Panc1 (cell line): ENCODE results near the gene PLAC8. TPM values are rescaled to one million over a fixed set of nuclear protein-coding genes. Genes with fewer than 3 reads are reported as not detected.
"Not testable (repeated sequence)": the region's sequence is repeated elsewhere in the genome, so short reads cannot be mapped to it uniquely, and the experiment has no call there.

Experiments
- ATAC-seq: fragments of 200-7000 bp; cut with Tn5 transposase; 2 replicates; pipeline ENCODE4 v1.9.1; 2020; ENCODE audit warnings: mild to moderate bottlenecking, moderate library complexity
- BruUV-seq: library from RNA; stranded (reverse); fragments of 400-500 nt; replicated peaks from 2 replicates; lab custom pipeline; 2021; lab: Mats Ljungman, UMichigan
- CTCF ChIA-PET: fragments of 300-600 bp; sonication (Branson Sonifier 250); formaldehyde crosslinking; loops from one replicate; lab custom pipeline; 2022; ENCODE audit warnings: antibody characterized with exemption; lab: Charles Lee
- POLR2A ChIA-PET: fragments of 300-600 bp; sonication (Branson Sonifier 250); formaldehyde crosslinking; loops from one replicate; lab custom pipeline; 2022; ENCODE audit warnings: antibody characterized with exemption; lab: Charles Lee
- DNase-seq: peaks from one replicate; pipeline ENCODE4 v3.0.0-alpha.2; 2010; ENCODE audit warnings: low read depth, low spot score
- H3K27ac ChIP-seq: 2 replicates; pipeline ENCODE4 v1.5.1; 2011; ENCODE audit warnings: mild to moderate bottlenecking, low read length, inconsistent platforms
- H3K27me3 ChIP-seq: fragments of 200-500 bp; sonication (Bioruptor generic); 2 replicates; pipeline ENCODE4 v1.6.0; 2014; ENCODE audit warnings: low read length, inconsistent platforms; ENCODE audit not compliant: control insufficient read depth, insufficient read depth
- H3K36me3 ChIP-seq: fragments of 200-500 bp; sonication (Bioruptor generic); 2 replicates; pipeline ENCODE4 v1.5.1; 2014; ENCODE audit warnings: inconsistent platforms, mild to moderate bottlenecking, low read length, moderate library complexity; ENCODE audit not compliant: control insufficient read depth, insufficient read depth
- H3K4me1 ChIP-seq: 2 replicates; pipeline ENCODE4 v1.5.1; 2011; ENCODE audit warnings: inconsistent platforms, mild to moderate bottlenecking, low read length, moderate library complexity; ENCODE audit not compliant: control insufficient read depth, insufficient read depth
- H3K4me3 ChIP-seq, 2 experiments: 2 replicates each; pipeline ENCODE4 v1.5.1; 2011 to 2012; ENCODE audit warnings: low read depth in 2 of 2, low read length in 2 of 2, mild to moderate bottlenecking in 2 of 2, inconsistent platforms in 1 of 2, moderate library complexity in 1 of 2
- H3K9me3 ChIP-seq: fragments of 200-500 bp; sonication (Bioruptor generic); 2 replicates; pipeline ENCODE4 v1.5.1; 2014; ENCODE audit warnings: low read depth, mild to moderate bottlenecking, inconsistent platforms, low read length, moderate library complexity; ENCODE audit not compliant: control insufficient read depth, insufficient read depth
- CTCF ChIP-seq: fragments of 450-650 bp; IDR thresholded peaks from 2 replicates; pipeline ENCODE4 v1.5.1; 2017; ENCODE audit warnings: mild to moderate bottlenecking
- POLR2AphosphoS5 ChIP-seq: IDR thresholded peaks from 2 replicates; pipeline ENCODE4 v1.6.1; 2012; ENCODE audit warnings: mild to moderate bottlenecking, low read depth, low read length, moderate library complexity
- SIN3A ChIP-seq: IDR thresholded peaks from 2 replicates; pipeline ENCODE4 v1.6.1; 2012; ENCODE audit warnings: low read depth, mild to moderate bottlenecking, low read length, moderate library complexity, borderline replicate concordance; ENCODE audit not compliant: insufficient read depth
- TCF7L2 ChIP-seq: IDR thresholded peaks from 2 replicates; pipeline ENCODE4 v1.6.1; 2011; ENCODE audit warnings: mild to moderate bottlenecking, low read depth, low read length, inconsistent platforms
- in situ Hi-C: cut with HindIII; loops from 2 replicates; pipeline ENCODE4 v1.10.0; 2016; ENCODE audit warnings: low sequenced_read_pairs, low pct_unique_long_range_greater_than_20kb
- intact Hi-C: fragments of 100-400 bp; cut with micrococcal nuclease; formaldehyde crosslinking; loops from one replicate; pipeline ENCODE4 v1.10.0; 2022; ENCODE audit not compliant: unreplicated experiment
- total RNA-seq: library from RNA; stranded (reverse); gene quantifications from one replicate; pipeline ENCODE4 v1.2.1, GENCODE V29; 2021; ENCODE audit not compliant: unreplicated experiment
- TF ChIP-seq, protein P1 (sequence below), 2 experiments: IDR thresholded peaks; 2 replicates each; pipeline ENCODE4 v1.6.1; 2011 to 2012; ENCODE audit warnings: low read depth in 2 of 2, control low read depth in 1 of 2, low read length in 1 of 2, mild to moderate bottlenecking in 1 of 2, moderate library complexity in 1 of 2; ENCODE audit not compliant: insufficient read depth in 1 of 2

PLAC8 gene
- total RNA-seq, 1 experiment from 2014 or later, result 154 TPM

DNA sequence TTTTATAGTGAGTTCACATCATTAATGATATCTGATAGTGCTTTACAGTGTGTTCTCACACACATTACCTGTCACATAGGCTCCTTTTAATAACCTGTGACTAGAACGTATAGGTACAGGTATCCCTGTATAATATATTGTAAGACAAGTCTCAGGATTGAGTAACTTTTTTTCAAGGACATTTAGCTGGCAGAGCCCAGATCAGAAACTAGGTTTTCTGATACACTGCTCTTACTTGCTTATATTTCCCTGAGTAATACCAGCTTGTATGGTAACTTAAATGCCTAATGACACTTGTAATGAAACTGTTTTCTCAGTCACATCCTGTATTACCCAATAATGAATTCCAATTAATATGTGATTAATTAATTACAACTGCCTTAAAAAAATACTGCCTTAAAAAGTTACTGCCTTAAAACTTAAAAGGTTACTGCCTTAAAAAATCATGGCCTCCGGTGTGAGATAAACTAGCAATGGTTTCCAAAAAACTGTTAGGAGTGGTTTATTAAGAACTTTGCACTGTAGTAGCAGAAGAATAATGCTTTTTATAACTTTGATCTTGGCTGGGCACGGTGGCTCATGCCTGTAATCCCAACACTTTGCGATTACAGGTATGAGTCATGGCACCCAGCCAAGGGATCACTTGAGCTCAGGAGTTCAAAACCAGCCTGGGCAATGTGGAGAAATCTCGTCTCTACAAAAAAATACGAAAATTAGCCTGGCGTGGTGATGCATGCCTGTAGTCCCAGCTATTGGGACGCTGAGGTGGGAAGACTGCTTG, 67.6 kb downstream of the PLAC8 start:
- intact Hi-C loops, result no loop called here
- DNase-seq, result no peak
- no peak overlapping the region for H3K4me3 ChIP-seq
- no peak overlapping the region for H3K27ac ChIP-seq
- no peaks in the 10 kb centered on the region; the same call in 1 of the 2 replicates for H3K36me3 ChIP-seq
- H3K4me1 ChIP-seq, result no peaks in the 10 kb centered on the region
- ATAC-seq, result no peak
- in situ Hi-C loops, result no loop called here
- no peak for TF ChIP-seq CTCF
- no peak for TF ChIP-seq POLR2AphosphoS5
- TF ChIP-seq TCF7L2, result no peak
- TF ChIP-seq, protein P1, sequence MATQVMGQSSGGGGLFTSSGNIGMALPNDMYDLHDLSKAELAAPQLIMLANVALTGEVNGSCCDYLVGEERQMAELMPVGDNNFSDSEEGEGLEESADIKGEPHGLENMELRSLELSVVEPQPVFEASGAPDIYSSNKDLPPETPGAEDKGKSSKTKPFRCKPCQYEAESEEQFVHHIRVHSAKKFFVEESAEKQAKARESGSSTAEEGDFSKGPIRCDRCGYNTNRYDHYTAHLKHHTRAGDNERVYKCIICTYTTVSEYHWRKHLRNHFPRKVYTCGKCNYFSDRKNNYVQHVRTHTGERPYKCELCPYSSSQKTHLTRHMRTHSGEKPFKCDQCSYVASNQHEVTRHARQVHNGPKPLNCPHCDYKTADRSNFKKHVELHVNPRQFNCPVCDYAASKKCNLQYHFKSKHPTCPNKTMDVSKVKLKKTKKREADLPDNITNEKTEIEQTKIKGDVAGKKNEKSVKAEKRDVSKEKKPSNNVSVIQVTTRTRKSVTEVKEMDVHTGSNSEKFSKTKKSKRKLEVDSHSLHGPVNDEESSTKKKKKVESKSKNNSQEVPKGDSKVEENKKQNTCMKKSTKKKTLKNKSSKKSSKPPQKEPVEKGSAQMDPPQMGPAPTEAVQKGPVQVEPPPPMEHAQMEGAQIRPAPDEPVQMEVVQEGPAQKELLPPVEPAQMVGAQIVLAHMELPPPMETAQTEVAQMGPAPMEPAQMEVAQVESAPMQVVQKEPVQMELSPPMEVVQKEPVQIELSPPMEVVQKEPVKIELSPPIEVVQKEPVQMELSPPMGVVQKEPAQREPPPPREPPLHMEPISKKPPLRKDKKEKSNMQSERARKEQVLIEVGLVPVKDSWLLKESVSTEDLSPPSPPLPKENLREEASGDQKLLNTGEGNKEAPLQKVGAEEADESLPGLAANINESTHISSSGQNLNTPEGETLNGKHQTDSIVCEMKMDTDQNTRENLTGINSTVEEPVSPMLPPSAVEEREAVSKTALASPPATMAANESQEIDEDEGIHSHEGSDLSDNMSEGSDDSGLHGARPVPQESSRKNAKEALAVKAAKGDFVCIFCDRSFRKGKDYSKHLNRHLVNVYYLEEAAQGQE (IDR thresholded peaks at IDR 0.05; ENCODE audit: insufficient read depth in 1 of 2, low read depth in 2 of 2, low read length in 1 of 2), result no peak
- TF ChIP-seq SIN3A, result no peak
- BruUV-seq, result no TSS peak
- no peaks in the 10 kb centered on the region for H3K27me3 ChIP-seq
- POLR2A ChIA-PET, result no interaction called here
- H3K9me3 ChIP-seq, result no peaks in the 10 kb centered on the region
- CTCF ChIA-PET, result no interaction called here

GRCh38 chr4:83043801-83044407, 70.6 kb downstream of the PLAC8 start:
- ATAC-seq (no peak), DNase-seq (no peak)
- in situ Hi-C loops (no loop called here), intact Hi-C loops (no loop called here)
- ChIA-PET POLR2A (no interaction called here), CTCF (no interaction called here)
- Histone ChIP-seq H3K4me1 (no peaks in the 10 kb centered on the region), H3K27me3 (no peaks in the 10 kb centered on the region), H3K4me3 (no peak overlapping the region), H3K36me3 (no peaks in the 10 kb centered on the region), H3K9me3 (no peaks in the 10 kb centered on the region), H3K27ac (no peak overlapping the region)
- TF ChIP-seq TCF7L2 (no peak), POLR2AphosphoS5 (no peak), SIN3A (no peak), CTCF (no peak)
- TF ChIP-seq, protein P1 (IDR thresholded peaks at IDR 0.05; ENCODE audit: insufficient read depth in 1 of 2, low read depth in 2 of 2, low read length in 1 of 2), result no peak
- no TSS peak for BruUV-seq

GRCh38 chr4:83043157-83043556, 71.4 kb downstream of the PLAC8 start:
- H3K9me3 ChIP-seq, CTCF ChIA-PET, intact Hi-C loops, H3K27ac ChIP-seq, POLR2A ChIA-PET, H3K4me1 ChIP-seq, H3K36me3 ChIP-seq, DNase-seq, BruUV-seq, H3K27me3 ChIP-seq, in situ Hi-C loops, ATAC-seq, H3K4me3 ChIP-seq: not testable (repeated sequence)
